HG02759 (cell line): ENCODE results near the gene TAS2R4.
"Not testable (repeated sequence)": the region's sequence is repeated elsewhere in the genome, so short reads cannot be mapped to it uniquely, and the experiment has no call there.

Source experiments
- ATAC-seq: cut with Tn5 transposase; IDR thresholded peaks from one replicate; pipeline ENCODE4 v1.9.1; 2021; ENCODE audit warnings: mild to moderate bottlenecking, moderate library complexity; ENCODE audit not compliant: unreplicated experiment

TAS2R4 gene

DNA sequence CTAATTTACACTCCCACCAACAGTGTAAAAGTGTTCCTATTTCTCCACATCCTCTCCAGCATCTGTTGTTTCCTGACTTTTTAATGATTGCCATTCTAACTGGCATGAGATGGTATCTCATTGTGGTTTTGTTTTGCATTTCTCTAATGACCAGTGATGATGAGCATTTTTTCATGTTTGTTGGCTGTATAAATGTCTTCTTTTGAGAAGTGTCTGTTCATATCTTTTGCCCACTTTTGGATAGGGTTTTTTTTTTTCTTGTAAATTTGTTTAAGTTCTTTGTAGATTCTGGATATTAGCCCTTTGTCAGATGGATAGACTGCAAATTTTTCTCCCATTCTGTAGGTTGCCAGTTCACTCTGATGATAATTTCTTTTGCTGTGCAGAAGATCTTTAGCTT, 46.0 kb downstream of the TAS2R4 start:
- not testable (repeated sequence) for ATAC-seq
